ENCODE data around the gene OR10C1.

The OR10C1 gene

DNA sequence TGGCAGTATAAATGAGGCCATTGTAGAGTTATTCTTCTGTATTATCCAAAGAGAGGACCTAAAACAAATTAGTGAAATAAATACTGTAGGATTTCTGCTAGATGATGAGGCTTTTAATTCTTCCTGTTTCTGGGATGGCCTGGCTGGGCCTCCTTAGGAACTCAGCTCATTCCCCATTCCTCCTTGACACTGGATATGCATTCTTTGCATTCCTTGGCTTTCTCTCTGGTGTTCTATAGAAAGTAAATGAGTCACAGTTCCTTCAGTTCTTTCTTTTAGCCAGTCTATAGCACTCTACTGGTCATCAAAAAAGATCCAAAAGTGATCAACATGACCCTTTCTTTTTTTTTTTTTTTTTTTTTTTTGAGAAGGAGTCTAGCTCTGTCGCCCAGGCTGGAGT lies 8.6 kb downstream of the OR10C1 start:
- H4K20me1 ChIP-seq (ENCODE audit: insufficient read depth), result no peaks in the 10 kb centered on the region
- H3K4me3 ChIP-seq (IDR thresholded peaks at IDR 0.05; ENCODE audit: insufficient read depth, low read depth, low read length), result no peak overlapping the region
- H3K9ac ChIP-seq, result no peak overlapping the region
- H3K79me2 ChIP-seq (ENCODE audit: insufficient read depth, low read depth), result no peaks in the 10 kb centered on the region
- H2AFZ ChIP-seq (ENCODE audit: low read depth), result no peak overlapping the region
- no peak overlapping the region for H3K27ac ChIP-seq
- H3K27me3 ChIP-seq (ENCODE audit: insufficient read depth, low read depth), result no peaks in the 10 kb centered on the region
- H3K4me1 ChIP-seq (ENCODE audit: low read depth, poor library complexity, severe bottlenecking), result no peaks in the 10 kb centered on the region
- H3K36me3 ChIP-seq (ENCODE audit: insufficient read depth), result no peaks in the 10 kb centered on the region
- H3K4me2 ChIP-seq, result no peak overlapping the region
- TF ChIP-seq, protein P1, sequence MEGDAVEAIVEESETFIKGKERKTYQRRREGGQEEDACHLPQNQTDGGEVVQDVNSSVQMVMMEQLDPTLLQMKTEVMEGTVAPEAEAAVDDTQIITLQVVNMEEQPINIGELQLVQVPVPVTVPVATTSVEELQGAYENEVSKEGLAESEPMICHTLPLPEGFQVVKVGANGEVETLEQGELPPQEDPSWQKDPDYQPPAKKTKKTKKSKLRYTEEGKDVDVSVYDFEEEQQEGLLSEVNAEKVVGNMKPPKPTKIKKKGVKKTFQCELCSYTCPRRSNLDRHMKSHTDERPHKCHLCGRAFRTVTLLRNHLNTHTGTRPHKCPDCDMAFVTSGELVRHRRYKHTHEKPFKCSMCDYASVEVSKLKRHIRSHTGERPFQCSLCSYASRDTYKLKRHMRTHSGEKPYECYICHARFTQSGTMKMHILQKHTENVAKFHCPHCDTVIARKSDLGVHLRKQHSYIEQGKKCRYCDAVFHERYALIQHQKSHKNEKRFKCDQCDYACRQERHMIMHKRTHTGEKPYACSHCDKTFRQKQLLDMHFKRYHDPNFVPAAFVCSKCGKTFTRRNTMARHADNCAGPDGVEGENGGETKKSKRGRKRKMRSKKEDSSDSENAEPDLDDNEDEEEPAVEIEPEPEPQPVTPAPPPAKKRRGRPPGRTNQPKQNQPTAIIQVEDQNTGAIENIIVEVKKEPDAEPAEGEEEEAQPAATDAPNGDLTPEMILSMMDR (conservative IDR thresholded peaks at IDR 0.05; ENCODE audit: low read depth, low read length), result no peak

DNA sequence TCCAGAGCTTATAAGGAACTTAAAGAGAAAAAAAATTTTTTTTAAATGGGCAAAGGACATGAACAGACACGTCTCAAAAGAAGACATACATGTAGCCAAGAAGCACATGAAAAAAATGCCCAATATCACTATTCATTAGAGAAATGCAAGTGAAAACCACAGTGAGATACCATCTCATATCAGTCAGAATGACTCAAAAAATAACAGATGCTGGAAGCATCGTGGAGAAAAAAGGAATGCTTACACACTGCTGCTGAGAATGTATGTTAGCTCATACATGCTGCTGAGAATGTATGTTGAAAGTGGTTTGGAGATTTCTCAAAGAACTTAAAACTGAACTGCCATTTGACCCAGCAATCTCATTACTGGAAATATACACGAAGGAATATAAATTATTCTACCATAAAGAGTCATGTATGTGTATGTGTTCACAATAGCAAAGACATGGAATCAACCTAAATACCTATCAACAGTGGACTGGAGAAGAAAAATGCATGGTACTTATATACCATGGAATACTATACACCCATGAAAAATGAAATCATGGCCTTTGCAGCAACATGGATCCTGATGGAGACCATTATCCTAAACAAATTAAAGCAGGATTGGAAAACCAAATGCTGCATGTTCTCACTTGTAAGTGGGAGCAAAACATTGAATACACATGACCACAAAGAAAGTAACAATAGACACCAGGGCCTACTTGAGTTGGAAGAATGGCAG lies 12.5 kb downstream of the OR10C1 start:
- H3K9ac ChIP-seq, result no peak overlapping the region
- H4K20me1 ChIP-seq (ENCODE audit: insufficient read depth), result no peaks in the 10 kb centered on the region
- no peak overlapping the region for H3K4me2 ChIP-seq
- no peaks in the 10 kb centered on the region for H3K27me3 ChIP-seq (ENCODE audit: insufficient read depth, low read depth)
- TF ChIP-seq, protein P1 (conservative IDR thresholded peaks at IDR 0.05; ENCODE audit: low read depth, low read length), result no peak
- no peaks in the 10 kb centered on the region for H3K79me2 ChIP-seq (ENCODE audit: insufficient read depth, low read depth)
- H3K36me3 ChIP-seq (ENCODE audit: insufficient read depth), result no peaks in the 10 kb centered on the region
- H3K4me1 ChIP-seq (ENCODE audit: low read depth, poor library complexity, severe bottlenecking), result no peaks in the 10 kb centered on the region
- H3K27ac ChIP-seq, result no peak overlapping the region
- H2AFZ ChIP-seq (ENCODE audit: low read depth), result no peak overlapping the region
- H3K4me3 ChIP-seq (IDR thresholded peaks at IDR 0.05; ENCODE audit: insufficient read depth, low read depth, low read length), result no peak overlapping the region

DNA sequence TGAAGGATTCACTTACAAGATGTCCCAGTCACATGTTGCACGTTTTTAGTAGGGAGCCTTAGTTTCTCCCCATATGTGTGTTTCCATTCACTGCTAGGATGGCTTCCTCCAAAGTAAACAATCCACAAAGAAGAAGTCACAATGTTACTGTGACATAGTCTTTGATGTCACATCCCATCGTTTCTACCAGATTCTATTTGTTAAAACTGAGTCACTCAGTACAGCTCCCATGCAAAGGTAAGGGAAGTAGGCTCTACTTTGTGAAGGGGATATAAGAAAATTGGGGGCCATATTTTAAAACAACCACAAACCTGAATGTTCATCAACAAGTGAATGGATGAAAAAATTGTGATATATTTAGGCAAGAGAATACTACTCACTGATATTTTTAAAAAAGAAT lies 17.9 kb downstream of the OR10C1 start, which contains the start of the genes OR11A1 and OR2H1:
OR11A1 (minus strand) TSS at position 101 of the 400 bp plus-strand sequence. CDS start 29,430 bp downstream, outside the sequence.
OR2H1 (plus strand) TSS at position 185 of the 400 bp plus-strand sequence. CDS start 4,615 bp downstream, outside the sequence.
- Histone ChIP-seq H3K4me2 (no peak within 1 kb of the TSS), H2AFZ (ENCODE audit: low read depth) (no peak within 1 kb of the TSS), H4K20me1 (ENCODE audit: insufficient read depth) (no peaks in the 10 kb centered on the region), H3K27me3 (ENCODE audit: insufficient read depth, low read depth) (no peaks in the 10 kb centered on the region), H3K27ac (no peak within 1 kb of the TSS), H3K9ac (no peak within 1 kb of the TSS), H3K4me3 (IDR thresholded peaks at IDR 0.05; ENCODE audit: insufficient read depth, low read depth, low read length) (no peak within 1 kb of the TSS), H3K79me2 (ENCODE audit: insufficient read depth, low read depth) (no peaks in the 10 kb centered on the region), H3K36me3 (ENCODE audit: insufficient read depth) (no peaks in the 10 kb centered on the region), H3K4me1 (ENCODE audit: low read depth, poor library complexity, severe bottlenecking) (no peaks in the 10 kb centered on the region)
- TF ChIP-seq, protein P1 (conservative IDR thresholded peaks at IDR 0.05; ENCODE audit: low read depth, low read length), result no peak

DNA sequence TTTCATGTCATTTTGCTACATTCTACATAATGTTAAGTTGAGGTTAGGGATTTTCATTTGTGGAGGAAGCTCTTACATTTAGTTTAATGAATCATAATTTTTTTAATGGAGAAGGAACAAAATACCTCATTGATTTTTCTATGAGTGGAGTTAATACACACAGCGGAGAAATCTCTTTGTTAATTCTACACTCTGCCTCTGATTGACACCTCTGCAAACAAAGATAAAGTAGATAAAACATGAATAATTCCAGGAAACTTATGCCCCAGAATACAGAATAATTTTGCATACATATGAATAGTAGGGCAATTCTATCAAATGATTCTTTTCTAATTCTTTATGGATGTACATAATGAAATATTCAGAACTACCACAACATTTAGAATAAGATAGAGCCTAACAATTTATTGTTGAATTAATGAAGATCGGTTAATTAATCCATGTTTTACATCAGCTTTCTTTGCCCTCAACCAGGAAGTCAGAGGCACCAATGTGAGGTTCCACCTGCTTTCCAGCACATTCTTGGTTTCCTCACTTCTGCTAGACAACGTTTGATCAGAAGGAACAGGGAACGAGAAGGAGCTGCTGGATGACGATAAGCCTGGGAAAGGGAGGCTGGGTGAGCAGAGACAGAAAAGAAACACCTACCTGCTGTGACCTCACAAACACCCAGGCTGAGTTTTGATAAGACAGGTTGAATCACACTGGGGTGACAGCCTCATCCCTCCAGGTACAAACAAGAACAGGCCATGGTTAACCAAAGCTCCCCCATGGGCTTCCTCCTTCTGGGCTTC lies 22.1 kb downstream of the OR10C1 start:
- H3K79me2 ChIP-seq (ENCODE audit: insufficient read depth, low read depth), result no peaks in the 10 kb centered on the region
- no peak overlapping the region for H2AFZ ChIP-seq (ENCODE audit: low read depth)

More for the DNA sequence above, 22.1 kb downstream of the OR10C1 start:
- H3K9ac ChIP-seq, result no peak overlapping the region
- H3K4me2 ChIP-seq, result no peak overlapping the region
- H4K20me1 ChIP-seq (ENCODE audit: insufficient read depth), result no peaks in the 10 kb centered on the region
- no peaks in the 10 kb centered on the region for H3K4me1 ChIP-seq (ENCODE audit: low read depth, poor library complexity, severe bottlenecking)
- TF ChIP-seq, protein P1 (conservative IDR thresholded peaks at IDR 0.05; ENCODE audit: low read depth, low read length), result no peak
- no peak overlapping the region for H3K4me3 ChIP-seq (IDR thresholded peaks at IDR 0.05; ENCODE audit: insufficient read depth, low read depth, low read length)
- no peaks in the 10 kb centered on the region for H3K27me3 ChIP-seq (ENCODE audit: insufficient read depth, low read depth)
- H3K36me3 ChIP-seq (ENCODE audit: insufficient read depth), result no peaks in the 10 kb centered on the region
- H3K27ac ChIP-seq, result no peak overlapping the region
